Testis (tissue), 3 donors: ENCODE results near the gene TSPAN7. TPM values are rescaled to one million over a fixed set of nuclear protein-coding genes. Genes with fewer than 3 reads are reported as not detected.

Experiments used
- DNase-seq: peaks from one replicate; pipeline ENCODE4 v3.0.0-alpha.2; 2019
- H3K27ac ChIP-seq, 2 donors: fragments of 200-600 bp; sonication (generic); one replicate each; pipeline ENCODE4 v1.5.1; 2019
- H3K27me3 ChIP-seq: fragments of 200-600 bp; sonication (generic); one replicate; pipeline ENCODE4 v1.5.1; 2019
- H3K36me3 ChIP-seq: fragments of 200-600 bp; sonication (generic); one replicate; pipeline ENCODE4 v1.5.1; 2017; ENCODE audit warnings: low read depth; ENCODE audit errors: missing control alignments
- H3K4me1 ChIP-seq: fragments of 200-600 bp; sonication (generic); one replicate; pipeline ENCODE4 v1.5.1; 2019
- H3K4me3 ChIP-seq, 2 donors: fragments of 200-600 bp; sonication (generic); one replicate each; pipeline ENCODE4 v1.5.1; 2017 to 2019
- H3K9me3 ChIP-seq: fragments of 200-600 bp; sonication (generic); one replicate; pipeline ENCODE4 v1.5.1; 2017
- POLR2A ChIP-seq: fragments of 450-650 bp; IDR thresholded peaks from one replicate; pipeline ENCODE4 v1.6.1; 2017; ENCODE audit warnings: antibody characterized with exemption, mild to moderate bottlenecking, moderate library complexity
- WGBS, 2 donors: methylation state at CpG; one replicate each; pipeline ENCODE4 v1.1.5; 2018; 5-methylcytosine and 5-hydroxymethylcytosine counted together
- intact Hi-C: fragments of 100-400 bp; cut with DNase I; formaldehyde crosslinking; loops from one replicate; pipeline ENCODE4 v1.15.1; 2023; ENCODE audit warnings: low total_unique reads
- polyA plus RNA-seq: library from polyadenylated mRNA; stranded (reverse); fragments of 350-450 nt; fragmentation: Illumina TruSeq; extraction: RNeasy Lipid Tissue Mini Kit (QIAGEN cat#74804); gene quantifications from one replicate; pipeline ENCODE4 v1.2.3, GENCODE V29; 2014; ENCODE audit warnings: low read depth, low replicate concordance; ENCODE audit not compliant: insufficient read depth
- total RNA-seq, 2 donors: library from RNA; depleted of rRNA; stranded (reverse); fragments of >200 nt; gene quantifications; one replicate each; pipeline ENCODE4 v1.2.3, GENCODE V29; 2016
- TF ChIP-seq, protein P1 (sequence below), 3 experiments: fragments of 450-650 bp in 2 of 3; fragments of 200-600 bp in 1 of 3; sonication (generic) in 1 of 3; IDR thresholded peaks; one replicate each; pipeline ENCODE4 v1.5.1; 2016 to 2019; ENCODE audit warnings: antibody characterized with exemption in 3 of 3, mild to moderate bottlenecking in 2 of 3, moderate library complexity in 1 of 3

Gene TSPAN7
- total and polyA plus RNA-seq, 3 donors from 2014 or later: 5.7 to 21.5 (median 6.4) TPM

DNA sequence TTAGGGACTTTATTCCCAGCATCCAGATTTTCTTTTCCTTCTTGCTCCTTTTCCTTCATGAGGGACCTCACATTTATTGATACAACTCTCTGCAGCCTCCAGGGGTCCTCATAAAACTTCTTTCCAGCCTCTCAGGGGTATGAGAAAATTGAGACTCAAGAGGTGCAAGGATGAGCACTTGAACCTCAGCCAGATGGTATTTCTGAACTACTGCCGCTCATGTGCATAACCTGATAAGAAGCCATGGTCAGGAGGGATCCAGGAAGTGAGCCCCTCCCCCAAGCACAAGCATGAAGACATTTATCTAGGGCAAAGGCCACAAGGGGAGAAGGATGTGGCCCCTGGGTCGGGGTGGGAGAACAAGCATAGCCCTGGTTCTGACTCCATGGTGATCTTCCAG lies 73.3 kb downstream of the TSPAN7 start:
- Histone ChIP-seq H3K4me3 (no peak overlapping the region), H3K9me3 (no peaks in the 10 kb centered on the region), H3K36me3 (no peaks in the 10 kb centered on the region), H3K4me1 (no peaks in the 10 kb centered on the region), H3K27me3 (no peaks in the 10 kb centered on the region), H3K27ac (no peak overlapping the region)
- 69 to 80% methylated on average over 1 to 2 of the region's 2 CpGs for WGBS, 2 donors
- no peak for TF ChIP-seq POLR2A
- TF ChIP-seq, protein P1, sequence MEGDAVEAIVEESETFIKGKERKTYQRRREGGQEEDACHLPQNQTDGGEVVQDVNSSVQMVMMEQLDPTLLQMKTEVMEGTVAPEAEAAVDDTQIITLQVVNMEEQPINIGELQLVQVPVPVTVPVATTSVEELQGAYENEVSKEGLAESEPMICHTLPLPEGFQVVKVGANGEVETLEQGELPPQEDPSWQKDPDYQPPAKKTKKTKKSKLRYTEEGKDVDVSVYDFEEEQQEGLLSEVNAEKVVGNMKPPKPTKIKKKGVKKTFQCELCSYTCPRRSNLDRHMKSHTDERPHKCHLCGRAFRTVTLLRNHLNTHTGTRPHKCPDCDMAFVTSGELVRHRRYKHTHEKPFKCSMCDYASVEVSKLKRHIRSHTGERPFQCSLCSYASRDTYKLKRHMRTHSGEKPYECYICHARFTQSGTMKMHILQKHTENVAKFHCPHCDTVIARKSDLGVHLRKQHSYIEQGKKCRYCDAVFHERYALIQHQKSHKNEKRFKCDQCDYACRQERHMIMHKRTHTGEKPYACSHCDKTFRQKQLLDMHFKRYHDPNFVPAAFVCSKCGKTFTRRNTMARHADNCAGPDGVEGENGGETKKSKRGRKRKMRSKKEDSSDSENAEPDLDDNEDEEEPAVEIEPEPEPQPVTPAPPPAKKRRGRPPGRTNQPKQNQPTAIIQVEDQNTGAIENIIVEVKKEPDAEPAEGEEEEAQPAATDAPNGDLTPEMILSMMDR (IDR thresholded peaks at IDR 0.05): no peak
- no peak for DNase-seq
- intact Hi-C loops: no loop called here

DNA sequence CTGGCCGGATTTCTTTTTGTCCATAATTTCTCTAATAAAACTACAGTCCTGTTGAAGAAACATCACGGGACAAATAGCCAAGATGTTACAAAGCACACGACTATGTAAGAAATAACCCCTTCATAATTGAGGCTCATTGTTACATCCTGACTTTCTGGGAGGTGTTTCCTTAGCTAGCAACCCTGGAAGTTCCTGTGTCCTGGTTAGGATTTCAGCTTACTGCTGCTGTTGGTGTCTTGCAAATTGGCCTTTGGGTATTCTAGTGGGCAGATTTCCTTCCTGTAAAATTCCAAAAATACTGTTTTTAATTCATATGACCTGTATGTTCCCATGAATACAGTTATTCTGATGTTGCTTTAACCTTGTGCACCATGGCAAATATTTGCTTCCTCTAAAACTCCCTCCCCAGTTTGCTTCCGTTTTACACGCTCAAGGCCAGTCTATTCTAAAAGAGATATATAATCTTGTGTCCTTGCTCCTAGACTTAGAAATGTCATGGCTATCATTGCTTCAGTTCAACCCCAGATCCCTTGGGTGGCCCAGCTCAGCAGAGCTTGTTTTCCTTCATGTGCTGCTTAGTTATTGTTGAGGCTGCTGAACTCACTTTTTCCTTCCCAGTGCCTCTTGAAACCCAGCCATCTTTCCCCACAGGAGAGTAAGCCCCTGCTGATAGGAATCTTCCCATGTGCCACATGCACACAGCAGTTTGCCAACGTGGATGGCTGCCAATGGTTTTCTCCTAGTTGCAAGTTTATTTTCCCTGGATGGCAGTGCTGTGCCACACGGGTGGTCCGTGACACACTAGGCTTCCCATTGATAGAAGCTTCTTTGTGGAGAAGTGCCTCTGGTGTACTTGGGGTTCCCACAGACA lies 75.8 kb downstream of the TSPAN7 start:
- TF ChIP-seq, protein P1 (IDR thresholded peaks at IDR 0.05): no peak
- TF ChIP-seq POLR2A: no peak
- Histone ChIP-seq H3K4me1 (no peaks in the 10 kb centered on the region), H3K4me3 (no peak overlapping the region), H3K9me3 (no peaks in the 10 kb centered on the region), H3K27me3 (no peaks in the 10 kb centered on the region), H3K36me3 (no peaks in the 10 kb centered on the region), H3K27ac (no peak overlapping the region)
- DNase-seq: no peak
- WGBS, 2 donors: 21 to 35% methylated on average over 6 to 7 of the region's 8 CpGs
- intact Hi-C loops: no loop called here

DNA sequence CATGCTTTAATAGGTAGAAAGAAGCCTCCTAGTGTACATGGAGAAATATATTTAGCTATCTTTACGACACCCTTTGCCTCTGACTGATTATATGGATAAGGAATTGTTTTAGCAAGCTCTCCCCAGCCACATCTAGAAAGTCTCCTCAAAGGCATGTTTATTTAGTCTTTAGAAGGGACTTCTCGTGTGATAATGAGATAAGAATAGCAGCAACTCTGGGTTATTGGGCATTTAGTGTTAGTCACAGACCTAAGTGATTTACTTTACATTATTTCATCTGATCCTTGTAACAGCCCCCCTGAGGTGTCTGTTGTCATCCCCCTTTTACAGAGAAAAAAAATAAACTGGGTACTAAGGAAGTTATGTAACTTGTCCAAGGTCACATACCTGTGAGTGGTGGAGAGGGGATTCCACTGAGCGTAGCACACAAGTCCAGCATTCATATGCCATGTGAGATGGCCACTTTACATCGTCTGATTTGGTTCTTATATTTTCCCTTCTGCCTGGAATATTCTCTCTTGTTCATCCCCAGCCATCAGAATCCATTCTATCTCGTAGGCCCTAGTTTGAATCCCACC lies 77.7 kb downstream of the TSPAN7 start:
- H3K27ac ChIP-seq: no peak overlapping the region
- no peaks in the 10 kb centered on the region for H3K36me3 ChIP-seq
- intact Hi-C loops: no loop called here
- H3K9me3 ChIP-seq: no peaks in the 10 kb centered on the region
- H3K4me3 ChIP-seq: no peak overlapping the region
- no peak for DNase-seq
- TF ChIP-seq POLR2A: no peak
- TF ChIP-seq, protein P1 (IDR thresholded peaks at IDR 0.05): no peak
- 87 to 88% methylated on average over 5 of the region's 5 CpGs for WGBS, 2 donors
- no peaks in the 10 kb centered on the region for H3K27me3 ChIP-seq
- no peaks in the 10 kb centered on the region for H3K4me1 ChIP-seq

DNA sequence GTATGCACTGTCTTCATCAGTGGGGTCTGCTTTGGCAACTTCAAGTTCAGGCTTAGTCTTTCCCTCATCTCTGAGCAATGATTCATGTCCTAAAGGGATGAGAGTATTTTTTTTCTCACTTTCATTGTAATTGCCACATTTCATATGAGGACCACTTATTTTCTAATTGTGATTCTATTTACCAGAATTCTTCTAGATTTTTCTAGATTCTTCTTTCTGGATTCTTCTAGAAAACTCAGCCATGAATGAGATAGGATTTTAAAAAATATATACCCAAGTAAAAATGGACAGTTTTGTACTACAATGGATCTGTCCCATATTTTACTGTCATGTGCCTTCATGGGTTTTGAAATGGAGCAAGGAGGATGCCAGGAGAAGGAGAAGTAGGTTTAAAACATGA lies 78.4 kb downstream of the TSPAN7 start:
- no peak for DNase-seq
- H3K4me1 ChIP-seq: no peaks in the 10 kb centered on the region
- no peaks in the 10 kb centered on the region for H3K9me3 ChIP-seq
- no peaks in the 10 kb centered on the region for H3K36me3 ChIP-seq
- H3K4me3 ChIP-seq: no peak overlapping the region
- no peaks in the 10 kb centered on the region for H3K27me3 ChIP-seq
- no peak overlapping the region for H3K27ac ChIP-seq
- intact Hi-C loops: no loop called here
- TF ChIP-seq, protein P1 (IDR thresholded peaks at IDR 0.05): no peak
- no peak for TF ChIP-seq POLR2A
